OCI-LY7 (cell line): Measurements from ENCODE around the gene CXCL5. TPM values are rescaled to one million over a fixed set of nuclear protein-coding genes. Genes with fewer than 3 reads are reported as not detected.

Experiments
- BruUV-seq: library from RNA; stranded (reverse); fragments of 400-500 nt; replicated peaks from 2 replicates; lab custom pipeline; 2021; lab: Mats Ljungman, UMichigan
- CTCF ChIA-PET: fragments of 300-600 bp; sonication (Branson Sonifier 250); formaldehyde crosslinking; loops from one replicate; lab custom pipeline; 2022; ENCODE audit warnings: antibody characterized with exemption; ENCODE audit not compliant: unreplicated experiment; lab: Charles Lee
- POLR2A ChIA-PET: fragments of 300-600 bp; sonication (Branson Sonifier 250); formaldehyde crosslinking; loops from one replicate; lab custom pipeline; 2022; ENCODE audit warnings: antibody characterized with exemption; lab: Charles Lee
- DNase-seq: peaks from one replicate; pipeline ENCODE4 v3.0.0-alpha.2; 2015; ENCODE audit warnings: low spot score
- H2AFZ ChIP-seq: fragments of 200-600 bp; sonication (generic), shearing (Covaris generic); 2 replicates; pipeline ENCODE4 v1.6.1; 2014; ENCODE audit warnings: mild to moderate bottlenecking, antibody characterized with exemption, low read length, moderate library complexity
- H3K27ac ChIP-seq: fragments of 200-600 bp; sonication (generic); 2 replicates; pipeline ENCODE4 v1.5.1; 2014; ENCODE audit warnings: mixed run types, low read depth, mild to moderate bottlenecking, moderate library complexity, low read length, inconsistent platforms; ENCODE audit not compliant: poor library complexity, severe bottlenecking
- H3K36me3 ChIP-seq: fragments of 200-600 bp; sonication (generic); 2 replicates; pipeline ENCODE4 v1.6.1; 2014; ENCODE audit warnings: mild to moderate bottlenecking, antibody characterized with exemption, low read length, moderate library complexity, mixed read lengths; ENCODE audit not compliant: insufficient read depth
- H3K4me1 ChIP-seq: fragments of 200-600 bp; sonication (generic); 2 replicates; pipeline ENCODE4 v1.5.1; 2014; ENCODE audit warnings: mild to moderate bottlenecking, low read length; ENCODE audit not compliant: insufficient read depth, poor library complexity, severe bottlenecking
- H3K4me2 ChIP-seq: fragments of 200-600 bp; sonication (generic); 2 replicates; pipeline ENCODE4 v1.6.1; 2014; ENCODE audit warnings: mild to moderate bottlenecking, low read length
- H3K4me3 ChIP-seq: fragments of 200-600 bp; sonication (generic); 2 replicates; pipeline ENCODE4 v1.5.1; 2014; ENCODE audit warnings: mild to moderate bottlenecking, low read depth, low read length; ENCODE audit not compliant: poor library complexity, severe bottlenecking
- H3K79me2 ChIP-seq: fragments of 200-600 bp; sonication (generic); 2 replicates; pipeline ENCODE4 v1.6.1; 2016; ENCODE audit warnings: low read depth, mild to moderate bottlenecking, low read length, moderate library complexity, mixed read lengths; ENCODE audit not compliant: insufficient read depth
- H3K9me2 ChIP-seq: fragments of 200-600 bp; sonication (generic); 2 replicates; pipeline ENCODE4 v1.6.1; 2016; ENCODE audit warnings: mild to moderate bottlenecking, low read length, mixed read lengths; ENCODE audit not compliant: insufficient read depth
- H3K9me3 ChIP-seq: fragments of 200-600 bp; sonication (generic); 2 replicates; pipeline ENCODE4 v1.6.1; 2014; ENCODE audit warnings: mild to moderate bottlenecking, mixed run types, low read length, mixed read lengths
- H4K20me1 ChIP-seq: fragments of 200-600 bp; sonication (generic); 2 replicates; pipeline ENCODE4 v1.6.1; 2014; ENCODE audit warnings: mild to moderate bottlenecking, antibody characterized with exemption, low read length, moderate library complexity, mixed read lengths; ENCODE audit not compliant: insufficient read depth
- EZH2phosphoT487 ChIP-seq: fragments of 200-600 bp; sonication (generic); IDR thresholded peaks from 2 replicates; pipeline ENCODE4 v1.6.1; 2018; ENCODE audit warnings: low read depth, borderline replicate concordance, mild to moderate bottlenecking, mixed run types, antibody characterized with exemption, low read length, moderate library complexity, mixed read lengths
- intact Hi-C: fragments of 100-400 bp; cut with micrococcal nuclease; formaldehyde crosslinking; loops from one replicate; pipeline ENCODE4 v1.10.0; 2022; ENCODE audit not compliant: unreplicated experiment
- total RNA-seq, 2 experiments: library from RNA; depleted of rRNA in 1 of 2; stranded (reverse); fragments of >200 nt in 1 of 2; shearing (Covaris generic) in 1 of 2; gene quantifications; 2 replicates each; pipeline ENCODE4 v1.2.3, GENCODE V29; 2014 to 2022
- TF ChIP-seq, protein P1 (sequence below): fragments of 200-600 bp; sonication (generic); conservative IDR thresholded peaks from 2 replicates; pipeline ENCODE4 v1.5.1; 2014; ENCODE audit warnings: mild to moderate bottlenecking, antibody characterized with exemption, low read length, moderate library complexity, mixed read lengths

Gene CXCL5
- total RNA-seq, 2 experiments from 2014 or later = not detected

GRCh38 chr4:73991742-73992000 lies 6.8 kb downstream of the CXCL5 start:
- BruUV-seq = no TSS peak
- H3K4me3 ChIP-seq = no peak overlapping the region
- ChIA-PET CTCF (no interaction called here), POLR2A (no interaction called here)
- H3K36me3 ChIP-seq = no peaks in the 10 kb centered on the region
- H3K9me2 ChIP-seq = no peaks in the 10 kb centered on the region
- H3K27ac ChIP-seq = no peak overlapping the region
- no peaks in the 10 kb centered on the region; the same call in 1 of the 2 replicates for H4K20me1 ChIP-seq
- no peak overlapping the region for H2AFZ ChIP-seq
- no peaks in the 10 kb centered on the region for H3K9me3 ChIP-seq
- intact Hi-C loops = no loop called here
- no peaks in the 10 kb centered on the region for H3K4me1 ChIP-seq
- no peak for DNase-seq
- TF ChIP-seq EZH2phosphoT487 = no peak
- TF ChIP-seq, protein P1, sequence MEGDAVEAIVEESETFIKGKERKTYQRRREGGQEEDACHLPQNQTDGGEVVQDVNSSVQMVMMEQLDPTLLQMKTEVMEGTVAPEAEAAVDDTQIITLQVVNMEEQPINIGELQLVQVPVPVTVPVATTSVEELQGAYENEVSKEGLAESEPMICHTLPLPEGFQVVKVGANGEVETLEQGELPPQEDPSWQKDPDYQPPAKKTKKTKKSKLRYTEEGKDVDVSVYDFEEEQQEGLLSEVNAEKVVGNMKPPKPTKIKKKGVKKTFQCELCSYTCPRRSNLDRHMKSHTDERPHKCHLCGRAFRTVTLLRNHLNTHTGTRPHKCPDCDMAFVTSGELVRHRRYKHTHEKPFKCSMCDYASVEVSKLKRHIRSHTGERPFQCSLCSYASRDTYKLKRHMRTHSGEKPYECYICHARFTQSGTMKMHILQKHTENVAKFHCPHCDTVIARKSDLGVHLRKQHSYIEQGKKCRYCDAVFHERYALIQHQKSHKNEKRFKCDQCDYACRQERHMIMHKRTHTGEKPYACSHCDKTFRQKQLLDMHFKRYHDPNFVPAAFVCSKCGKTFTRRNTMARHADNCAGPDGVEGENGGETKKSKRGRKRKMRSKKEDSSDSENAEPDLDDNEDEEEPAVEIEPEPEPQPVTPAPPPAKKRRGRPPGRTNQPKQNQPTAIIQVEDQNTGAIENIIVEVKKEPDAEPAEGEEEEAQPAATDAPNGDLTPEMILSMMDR = no peak
- no peak overlapping the region for H3K4me2 ChIP-seq
- H3K79me2 ChIP-seq = no peaks in the 10 kb centered on the region

DNA sequence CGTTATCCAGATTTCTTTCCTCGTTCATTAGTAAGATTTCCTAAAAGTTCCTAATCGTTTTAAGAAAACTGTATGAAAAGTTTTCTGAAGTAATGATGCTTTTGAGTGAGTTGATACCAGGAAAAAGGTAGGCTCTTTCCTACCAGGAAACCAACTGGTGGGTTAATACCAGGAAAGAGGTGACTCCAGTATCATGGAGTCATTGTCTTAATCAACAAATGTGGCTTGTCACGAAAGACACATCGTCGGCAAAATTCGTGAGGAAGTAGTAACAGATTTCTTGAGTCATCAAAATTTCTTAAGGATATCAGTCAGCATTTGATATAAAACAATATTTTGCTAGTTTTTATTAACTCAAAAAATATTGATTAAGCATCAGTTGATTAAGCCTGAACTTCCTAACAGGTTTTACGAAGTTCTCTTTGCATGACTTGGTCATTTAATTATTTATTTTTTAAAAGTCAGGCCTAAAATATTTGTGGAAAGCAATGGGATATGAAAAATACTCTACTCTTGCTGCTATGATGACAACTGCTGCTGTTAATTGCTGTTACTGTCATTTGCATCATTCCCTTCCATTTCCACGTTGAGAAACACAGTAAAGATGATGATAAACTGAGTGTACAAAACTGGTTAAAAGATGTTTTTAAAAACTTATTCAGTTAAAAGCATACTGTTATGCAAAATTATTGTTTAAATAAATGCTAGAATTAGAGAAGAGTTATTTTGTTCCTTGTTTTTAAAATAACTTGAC lies 7.3 kb downstream of the CXCL5 start:
- Histone ChIP-seq H3K4me3 (no peak overlapping the region), H3K4me2 (no peak overlapping the region), H3K9me2 (no peaks in the 10 kb centered on the region), H3K36me3 (no peaks in the 10 kb centered on the region), H3K79me2 (no peaks in the 10 kb centered on the region), H2AFZ (no peak overlapping the region), H3K27ac (no peak overlapping the region), H4K20me1 (no peaks in the 10 kb centered on the region; the same call in 1 of the 2 replicates), H3K9me3 (no peaks in the 10 kb centered on the region), H3K4me1 (no peaks in the 10 kb centered on the region)
- intact Hi-C loops = no loop called here
- TF ChIP-seq EZH2phosphoT487 = no peak
- TF ChIP-seq, protein P1 = no peak
- DNase-seq = no peak
- BruUV-seq = no TSS peak
- ChIA-PET CTCF (no interaction called here), POLR2A (no interaction called here)

GRCh38 chr4:73989928-73990327 lies 8.5 kb downstream of the CXCL5 start:
- Histone ChIP-seq H2AFZ (no peak overlapping the region), H3K9me2 (no peaks in the 10 kb centered on the region), H4K20me1 (no peaks in the 10 kb centered on the region; the same call in 1 of the 2 replicates), H3K79me2 (no peaks in the 10 kb centered on the region), H3K4me1 (no peaks in the 10 kb centered on the region), H3K4me2 (no peak overlapping the region), H3K9me3 (no peaks in the 10 kb centered on the region), H3K4me3 (no peak overlapping the region), H3K27ac (no peak overlapping the region), H3K36me3 (no peaks in the 10 kb centered on the region)
- POLR2A ChIA-PET = interaction anchor here (0.6 to 1.2 kb wide), 2 partner anchors 188 to 492 kb away, joined by 3 to 4 read pairs; no protein-coding TSS in a partner anchor
- BruUV-seq = no TSS peak
- CTCF ChIA-PET = no interaction called here
- DNase-seq = no peak
- TF ChIP-seq, protein P1 = no peak
- no peak for TF ChIP-seq EZH2phosphoT487
- intact Hi-C loops = no loop called here
